KOPT-K1 (cell line): ENCODE data around the gene APH1A.

Experiments used
- H3K27ac ChIP-seq: fragments of 200-600 bp; sonication (generic); 2 replicates; pipeline ENCODE4 v1.5.1; 2016; ENCODE audit warnings: antibody characterized with exemption, mild to moderate bottlenecking, low read depth, low read length; ENCODE audit not compliant: poor library complexity, severe bottlenecking
- H3K36me3 ChIP-seq: fragments of 200-600 bp; sonication (generic); 2 replicates; pipeline ENCODE4 v1.5.1; 2017; ENCODE audit warnings: antibody characterized with exemption, mild to moderate bottlenecking, low read length, moderate library complexity; ENCODE audit not compliant: insufficient read depth
- H3K9me3 ChIP-seq: fragments of 200-600 bp; sonication (generic); 2 replicates; pipeline ENCODE4 v1.5.1; 2017; ENCODE audit warnings: antibody characterized with exemption, low read length, mild to moderate bottlenecking; ENCODE audit not compliant: insufficient read depth, poor library complexity, severe bottlenecking

APH1A gene

DNA sequence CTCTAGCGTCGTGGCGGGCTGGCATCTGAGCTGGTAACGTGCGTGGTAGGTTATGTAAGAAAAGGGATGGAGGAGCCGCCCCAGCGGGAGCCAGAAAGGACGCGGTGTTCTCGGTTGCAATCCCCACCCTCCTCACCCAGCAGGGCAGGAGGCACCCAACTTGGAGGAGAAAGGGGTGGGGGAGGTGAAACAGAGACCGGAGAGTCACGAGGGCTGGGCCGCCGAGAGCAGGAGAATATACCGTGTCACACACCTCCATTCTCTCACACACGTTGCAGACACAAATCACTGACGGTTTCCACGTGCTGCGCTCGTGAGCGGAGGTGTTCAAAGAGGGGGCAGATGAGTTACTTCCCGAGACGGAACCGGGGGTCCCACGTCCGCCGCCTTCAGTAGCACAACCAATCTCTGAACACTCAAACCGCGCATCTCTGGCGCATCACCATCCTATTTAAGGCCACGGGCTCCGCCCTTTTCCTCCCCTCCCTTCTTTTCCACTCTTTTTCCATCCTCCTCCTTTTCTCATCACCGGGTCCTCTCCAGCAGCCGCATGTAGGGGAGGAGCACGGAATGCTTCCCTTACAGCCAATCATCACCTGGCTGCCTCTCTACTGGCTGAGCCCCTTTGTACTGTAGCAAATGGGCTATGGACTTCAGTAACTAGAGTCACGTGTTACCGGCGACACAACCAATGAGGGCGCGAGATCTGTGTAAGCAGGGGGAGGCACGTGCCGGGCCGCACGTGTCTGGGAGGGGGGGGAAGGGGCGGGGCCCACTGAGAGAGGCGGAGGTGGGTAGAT lies 13.1 kb upstream of the APH1A start, which contains the start of gene CIART:
TSS of gene CIART (plus strand) at position 797 of the 800 bp plus-strand sequence. CDS start 714 bp downstream, outside the sequence.
- no peaks in the 10 kb centered on the region for H3K36me3 ChIP-seq
- peak within 1 kb of the TSS; percentile 11 for H3K27ac ChIP-seq
- H3K9me3 ChIP-seq = no peaks in the 10 kb centered on the region

DNA sequence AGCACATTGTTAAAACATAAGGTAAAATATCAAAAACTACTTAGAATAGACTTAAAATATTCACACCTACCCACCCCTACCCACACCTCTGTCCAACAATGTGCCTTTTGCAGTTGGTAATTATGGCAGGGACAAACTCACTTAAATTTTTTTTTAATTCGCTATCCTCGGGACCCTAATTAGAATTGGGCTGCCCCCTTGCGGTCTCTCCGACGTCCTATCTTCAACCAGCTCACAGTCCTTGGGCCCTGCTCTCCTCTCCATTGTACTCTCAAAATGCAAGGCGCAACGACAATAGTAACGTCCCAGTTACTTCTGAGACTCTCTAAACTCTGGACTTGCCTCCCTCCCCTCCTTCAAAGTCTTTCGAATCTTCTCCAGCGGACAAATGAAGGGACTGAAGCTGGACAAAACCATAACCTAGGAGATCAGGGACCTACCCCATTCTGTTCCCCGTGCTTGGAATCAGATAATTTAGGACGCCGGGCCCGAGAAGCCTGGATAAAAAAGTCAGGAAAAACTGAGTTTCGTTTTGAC lies 12.5 kb upstream of the APH1A start:
- no peaks in the 10 kb centered on the region for H3K9me3 ChIP-seq
- H3K27ac ChIP-seq = peak overlapping the region; percentile 11
- no peaks in the 10 kb centered on the region for H3K36me3 ChIP-seq

DNA sequence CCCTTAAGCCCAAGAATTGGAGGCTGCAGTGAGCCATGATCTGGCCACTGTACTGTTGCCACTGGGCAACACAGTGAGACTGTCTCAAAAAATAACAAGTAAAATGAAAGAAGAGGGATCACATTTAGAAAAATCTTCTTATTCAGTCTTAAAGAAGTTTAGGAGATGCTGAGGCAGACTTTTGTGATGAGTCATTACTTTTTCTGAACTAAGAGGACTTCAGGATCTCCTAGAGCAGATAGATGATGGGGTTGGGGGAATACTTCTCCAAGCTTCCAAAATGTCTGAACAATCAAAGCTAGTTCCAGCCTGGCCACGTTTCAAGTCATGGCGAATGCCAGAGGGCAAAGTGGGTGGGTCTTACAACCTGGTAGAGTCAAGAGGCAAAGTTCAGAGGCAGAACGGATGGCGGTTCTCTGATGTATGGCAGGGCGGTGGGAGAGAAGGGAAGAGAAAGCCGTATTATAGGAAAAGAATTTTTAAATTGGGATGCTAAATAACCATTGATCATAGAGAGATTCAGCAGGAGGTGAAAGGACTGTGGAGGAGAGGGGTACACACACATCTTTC lies 11.4 kb upstream of the APH1A start:
- Histone ChIP-seq H3K36me3 (no peaks in the 10 kb centered on the region), H3K9me3 (no peaks in the 10 kb centered on the region), H3K27ac (no peak overlapping the region)

DNA sequence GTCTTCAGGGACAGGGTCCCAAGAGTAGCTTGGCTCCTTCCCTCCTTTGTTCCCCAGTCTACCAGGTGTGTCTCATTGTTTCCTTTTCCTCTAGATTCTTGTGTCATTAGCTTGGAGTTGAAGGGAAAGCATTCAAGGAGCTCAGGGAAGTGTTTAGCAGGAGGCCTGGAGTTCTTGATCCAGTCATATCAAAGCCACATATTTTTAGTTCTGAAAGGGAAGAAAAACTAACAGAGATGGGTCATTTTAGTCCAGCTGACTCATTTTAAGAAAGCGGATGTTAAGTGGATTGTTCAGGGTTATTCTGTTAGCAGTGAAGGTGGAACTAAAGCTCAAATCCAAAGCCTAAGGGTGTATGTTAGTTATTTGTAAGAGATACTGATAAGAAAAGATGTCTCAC lies 4.5 kb upstream of the APH1A start:
- H3K27ac ChIP-seq = no peak overlapping the region

DNA sequence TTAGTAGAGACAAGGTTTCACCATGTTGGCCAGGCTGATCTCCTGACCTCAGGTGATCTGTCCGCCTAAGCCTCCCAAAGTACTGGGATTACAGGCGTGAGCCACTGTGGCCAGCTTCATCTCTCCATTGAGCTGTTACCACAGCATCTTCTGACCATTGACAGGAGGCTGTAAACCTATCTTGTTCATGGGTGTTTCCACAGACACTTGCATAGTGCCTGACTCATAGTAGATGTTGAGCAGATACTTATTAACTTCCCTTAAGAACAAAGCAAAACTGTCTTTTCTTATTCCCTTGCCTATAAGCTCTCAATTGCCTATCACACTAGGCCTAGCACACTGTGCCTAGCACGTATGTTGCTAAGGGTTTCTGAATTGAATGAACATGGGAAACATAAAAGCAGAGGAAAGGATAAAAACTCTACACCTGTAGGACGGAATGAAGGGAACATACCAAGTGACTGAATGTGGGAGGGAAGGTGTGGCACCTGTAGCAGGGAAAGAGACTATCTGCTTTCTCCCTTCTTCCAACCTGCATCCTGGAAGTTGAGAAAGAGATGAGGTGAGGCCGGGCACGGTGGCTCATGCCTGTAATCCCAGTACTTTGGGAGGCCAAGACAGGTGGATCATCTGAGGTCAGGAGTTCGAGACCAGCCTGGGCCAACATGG lies 2.6 kb upstream of the APH1A start:
- peaks cover 11% of the 10 kb centered on the region for H3K36me3 ChIP-seq
- no peak overlapping the region for H3K27ac ChIP-seq

More for the DNA sequence above, 4.5 kb upstream of the APH1A start:
- Histone ChIP-seq H3K9me3 (no peaks in the 10 kb centered on the region), H3K36me3 (no peaks in the 10 kb centered on the region)

DNA sequence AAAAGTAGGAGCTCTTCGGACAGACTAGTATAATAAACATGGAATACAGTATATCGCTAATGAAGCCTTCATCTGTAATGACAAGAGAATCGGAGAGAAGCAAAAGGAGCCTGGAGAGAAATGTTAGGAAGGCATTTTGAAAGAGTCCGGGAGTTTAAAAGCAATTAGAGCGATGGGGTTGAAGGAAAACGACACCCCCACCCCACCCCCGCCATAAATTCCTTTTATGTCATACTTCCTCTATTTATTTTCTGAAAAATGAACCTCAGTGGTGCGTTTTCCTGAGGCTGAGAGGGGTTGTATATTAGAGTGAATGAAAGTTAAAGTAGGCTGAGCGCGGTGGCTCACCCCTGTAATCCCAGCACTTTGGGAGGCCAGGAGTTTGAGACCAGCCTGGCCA lies 635 bp upstream of the APH1A start:
- Histone ChIP-seq H3K36me3 (peaks cover 31% of the 10 kb centered on the region), H3K27ac (peak overlapping the region; percentile 89), H3K9me3 (no peaks in the 10 kb centered on the region)

More for the DNA sequence above, 2.6 kb upstream of the APH1A start:
- no peaks in the 10 kb centered on the region for H3K9me3 ChIP-seq

DNA sequence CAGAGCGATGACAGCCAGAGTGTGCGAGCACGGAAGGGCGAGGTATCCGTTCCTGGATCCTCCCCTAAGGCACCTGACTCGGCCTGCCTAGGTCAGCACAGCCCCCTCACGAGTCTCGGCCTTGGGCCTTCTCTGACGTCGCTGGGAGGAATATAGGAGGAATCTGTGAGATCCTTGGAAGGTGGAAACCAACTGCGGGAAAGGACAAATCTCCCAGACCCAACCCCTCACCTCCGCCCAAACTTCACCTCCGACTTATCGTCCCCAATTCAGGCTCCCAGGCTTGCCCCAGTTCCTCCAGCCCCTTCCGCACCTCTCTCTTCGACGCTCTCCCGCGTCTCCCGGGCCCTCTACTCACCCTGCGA lies 494 bp downstream of the APH1A start:
- peak overlapping the region; percentile 89 for H3K27ac ChIP-seq
- H3K9me3 ChIP-seq = no peaks in the 10 kb centered on the region
- H3K36me3 ChIP-seq = peaks cover 34% of the 10 kb centered on the region

DNA sequence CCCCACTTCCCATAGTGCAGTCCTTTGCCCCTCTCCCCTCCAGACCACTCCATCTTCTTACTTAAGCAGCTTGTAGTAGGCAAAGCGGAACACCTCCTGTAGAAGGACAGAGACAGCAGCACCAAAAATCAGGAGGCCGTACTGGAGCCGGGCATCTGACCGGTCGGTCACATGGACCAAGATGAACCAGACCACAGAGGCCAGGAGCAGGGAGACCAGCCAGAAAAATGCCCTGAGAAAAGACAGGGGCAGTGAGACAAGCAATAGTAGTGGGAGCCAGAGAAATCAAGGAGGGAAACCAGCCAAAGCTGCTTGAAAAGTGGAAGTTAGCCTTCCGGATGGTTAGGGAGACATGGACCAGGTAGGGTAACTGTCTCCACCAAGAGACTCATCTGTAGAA lies 920 bp downstream of the APH1A start:
- no peaks in the 10 kb centered on the region for H3K9me3 ChIP-seq
- H3K36me3 ChIP-seq = peaks cover 34% of the 10 kb centered on the region
- peak overlapping the region; percentile 89 for H3K27ac ChIP-seq

DNA sequence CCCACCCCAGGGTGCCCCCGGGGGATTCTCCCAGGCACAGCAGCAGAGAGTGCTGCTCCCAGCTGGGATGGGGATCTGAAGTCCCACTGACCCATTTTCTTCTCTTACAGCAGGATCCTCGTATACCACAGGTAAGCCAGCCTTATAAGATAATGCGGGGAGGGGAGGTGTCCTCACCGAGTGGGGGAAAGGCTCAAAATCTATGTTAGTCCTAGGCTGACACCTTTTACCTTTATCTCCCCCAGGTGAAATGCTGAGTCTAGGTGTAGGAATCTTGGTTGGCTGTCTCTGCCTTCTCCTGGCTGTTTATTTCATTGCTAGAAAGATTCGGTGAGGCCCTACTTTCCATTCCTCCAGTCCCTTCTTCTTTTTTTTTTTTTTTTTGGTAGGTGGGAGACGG lies 5.3 kb downstream of the APH1A start:
- no peak overlapping the region for H3K27ac ChIP-seq
- peaks cover 34% of the 10 kb centered on the region for H3K36me3 ChIP-seq

DNA sequence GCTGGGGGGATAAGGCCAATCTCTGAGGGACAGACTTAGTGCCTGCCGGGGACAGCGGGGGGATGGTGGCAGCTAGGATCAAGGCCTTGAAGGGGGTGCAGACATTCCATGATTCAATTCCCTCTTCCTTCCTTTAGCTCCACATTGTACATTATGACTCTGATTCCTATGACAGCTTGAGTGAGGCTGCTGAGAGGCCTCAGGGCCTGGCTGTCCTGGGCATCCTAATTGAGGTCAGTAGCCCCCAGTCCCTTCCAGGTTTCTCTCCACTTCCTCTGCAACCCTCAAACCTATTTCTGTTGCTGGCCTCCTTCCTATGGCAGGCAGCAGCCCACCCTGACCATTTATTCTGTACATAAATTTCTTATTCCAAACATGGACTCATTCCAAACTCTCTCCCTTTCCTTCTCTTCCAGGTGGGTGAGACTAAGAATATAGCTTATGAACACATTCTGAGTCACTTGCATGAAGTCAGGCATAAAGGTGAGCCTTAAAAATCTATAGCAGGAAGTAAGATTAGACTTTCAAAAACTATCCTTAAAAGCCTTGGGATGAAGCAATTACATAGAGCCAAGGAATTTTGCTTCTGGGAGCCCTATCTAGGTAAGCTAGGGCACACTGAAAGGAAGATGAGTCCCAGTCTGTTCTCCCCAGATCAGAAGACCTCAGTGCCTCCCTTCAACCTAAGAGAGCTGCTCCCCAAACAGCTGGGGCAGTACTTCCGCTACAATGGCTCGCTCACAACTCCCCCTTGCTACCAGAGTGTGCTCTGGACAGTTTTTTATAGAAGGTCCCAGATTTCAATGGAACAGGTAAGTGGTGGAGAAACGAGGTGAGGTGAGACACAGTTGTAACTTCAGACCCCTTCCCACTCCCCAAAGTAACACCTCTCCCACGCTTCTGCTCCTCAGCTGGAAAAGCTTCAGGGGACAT lies 6.2 kb downstream of the APH1A start:
- Histone ChIP-seq H3K9me3 (no peaks in the 10 kb centered on the region), H3K27ac (no peak overlapping the region), H3K36me3 (peaks cover 34% of the 10 kb centered on the region)

More for the DNA sequence above, 5.3 kb downstream of the APH1A start:
- no peaks in the 10 kb centered on the region for H3K9me3 ChIP-seq

DNA sequence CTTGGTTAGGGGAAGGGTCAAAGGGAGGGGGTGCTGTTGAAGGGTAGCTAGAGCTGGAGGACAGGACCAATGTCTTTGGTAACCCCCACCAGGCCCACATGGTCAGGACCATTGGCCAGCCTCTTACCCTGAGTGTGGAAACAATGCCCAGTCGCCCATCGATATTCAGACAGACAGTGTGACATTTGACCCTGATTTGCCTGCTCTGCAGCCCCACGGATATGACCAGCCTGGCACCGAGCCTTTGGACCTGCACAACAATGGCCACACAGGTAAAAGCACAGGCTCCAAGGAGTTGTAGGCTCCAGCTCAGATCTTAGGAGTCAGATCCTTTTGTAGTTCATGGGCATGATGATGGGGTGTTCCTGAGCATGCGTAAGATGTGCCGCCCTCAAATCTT lies 7.4 kb downstream of the APH1A start:
- no peaks in the 10 kb centered on the region for H3K9me3 ChIP-seq
- no peak overlapping the region for H3K27ac ChIP-seq
- peaks cover 23% of the 10 kb centered on the region for H3K36me3 ChIP-seq

DNA sequence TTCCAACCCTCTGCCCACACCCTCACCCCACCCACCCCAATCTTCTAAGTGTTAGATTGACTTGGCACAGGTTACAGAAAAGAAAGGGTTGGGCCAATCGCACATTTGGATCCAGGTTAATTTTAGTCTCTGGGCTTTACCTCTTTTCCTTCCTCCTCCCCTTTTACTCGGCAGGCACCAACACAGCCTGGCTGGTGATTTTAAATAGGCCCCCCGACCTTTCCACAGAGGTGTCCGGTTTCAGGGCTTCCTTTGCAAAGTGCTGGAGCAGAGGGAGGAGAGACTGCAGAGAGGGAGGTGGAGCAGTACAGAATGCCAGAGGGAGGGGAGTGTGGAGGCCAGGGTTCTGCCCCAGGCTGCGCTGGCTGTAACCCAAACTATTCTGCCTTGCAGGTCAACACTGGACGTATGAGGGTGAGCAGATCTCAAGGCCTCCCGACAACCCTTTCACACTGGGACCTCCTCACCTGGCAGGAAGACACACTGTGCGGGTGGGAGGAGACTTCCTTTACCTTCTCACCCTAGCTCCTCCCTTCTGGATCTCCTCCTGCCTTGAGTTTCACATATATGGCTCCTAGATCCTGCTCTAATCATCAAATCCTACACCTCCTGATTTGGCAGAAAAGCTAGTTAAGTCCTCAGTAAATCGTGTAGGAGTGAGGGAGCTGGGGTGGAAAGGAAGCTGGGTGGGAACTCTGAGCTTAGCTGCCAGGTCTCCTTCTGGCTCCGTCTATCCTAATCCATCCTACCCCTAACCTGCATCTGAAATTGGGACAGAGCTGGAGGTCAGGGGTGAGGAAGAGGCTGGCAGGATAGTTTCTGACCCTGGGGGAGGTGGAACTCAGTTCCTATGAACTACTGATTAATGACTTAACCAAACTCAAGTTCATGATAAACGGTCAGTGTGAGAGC lies 8.8 kb downstream of the APH1A start:
- Histone ChIP-seq H3K27ac (no peak overlapping the region), H3K36me3 (peaks cover 9% of the 10 kb centered on the region), H3K9me3 (no peaks in the 10 kb centered on the region)

DNA sequence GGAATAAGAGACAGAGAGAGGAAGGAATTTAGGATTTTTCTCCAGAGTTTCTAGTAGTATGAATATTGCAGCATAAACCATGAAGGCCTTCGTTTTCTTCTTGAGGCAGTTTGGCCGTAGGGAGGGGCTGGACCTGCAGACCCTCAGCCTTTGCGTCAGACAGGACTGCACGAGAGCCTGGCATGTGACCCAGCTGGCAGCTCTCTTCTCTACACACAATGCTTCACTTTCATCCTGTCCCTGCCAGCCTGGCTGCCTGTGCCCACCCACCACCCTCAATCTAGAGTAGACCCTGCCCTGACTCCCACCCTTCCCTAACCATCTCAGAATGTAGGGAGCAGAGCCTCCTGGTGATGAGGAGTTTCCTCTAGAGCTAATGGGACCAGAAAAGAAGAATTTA lies 9.6 kb downstream of the APH1A start:
- no peaks in the 10 kb centered on the region for H3K9me3 ChIP-seq
- peaks cover 1% of the 10 kb centered on the region; the same call in 1 of the 2 replicates for H3K36me3 ChIP-seq
- H3K27ac ChIP-seq = no peak overlapping the region
